Smooth muscle cell of bladder (primary cell): ENCODE data around the gene KCNJ10. TPM values are rescaled to one million over a fixed set of nuclear protein-coding genes. Genes with fewer than 3 reads are reported as not detected.

Source experiments
- total RNA-seq: library from RNA; depleted of rRNA; stranded (reverse); fragments of >200 nt; gene quantifications from 2 replicates; pipeline ENCODE4 v1.2.3, GENCODE V29; 2014

Gene KCNJ10
- under 0.01 TPM in 1 of 2 replicates, not detected in the other for total RNA-seq

DNA sequence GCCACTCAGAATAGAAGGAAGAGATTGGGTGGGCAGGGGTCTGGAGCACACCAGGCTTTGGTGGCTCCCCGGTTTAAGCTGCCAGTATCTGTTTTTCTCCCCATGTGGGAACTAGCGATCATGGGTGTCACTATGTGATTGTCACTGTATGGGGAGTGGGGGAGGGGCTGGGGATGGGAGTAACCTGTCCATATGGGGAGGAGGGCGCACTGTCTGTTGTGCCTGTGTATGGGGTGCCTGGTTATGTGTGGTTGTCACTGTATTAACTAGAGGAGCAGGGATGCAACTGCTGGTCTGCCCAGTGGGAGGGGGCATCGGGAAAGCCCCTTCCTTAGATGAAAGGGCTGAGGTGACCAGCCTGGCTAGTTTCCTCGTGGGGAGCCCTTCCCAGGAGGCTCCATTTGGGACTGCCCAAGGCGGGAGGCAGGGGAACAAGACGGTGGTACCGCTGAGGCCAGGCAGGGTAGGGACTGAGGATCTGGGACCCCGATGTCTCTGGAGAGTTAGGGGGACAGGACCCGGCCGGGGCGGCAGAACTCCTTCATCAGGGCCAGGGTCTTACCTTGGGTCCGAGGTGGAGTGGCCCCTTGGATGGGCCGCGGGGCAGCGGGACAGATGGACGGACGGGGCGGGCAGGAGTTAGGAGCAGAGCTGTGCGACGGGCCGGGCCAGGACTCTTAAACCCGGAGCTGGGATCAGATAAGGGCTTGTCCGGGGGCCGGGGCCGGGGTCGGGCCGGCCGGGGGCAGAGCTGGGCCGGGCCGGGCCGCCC lies at the start of gene KCNJ10:
TSS of gene KCNJ10 (minus strand) at position 701 of the 772 bp plus-strand sequence. CDS start 27,628 bp downstream, outside the sequence.

DNA sequence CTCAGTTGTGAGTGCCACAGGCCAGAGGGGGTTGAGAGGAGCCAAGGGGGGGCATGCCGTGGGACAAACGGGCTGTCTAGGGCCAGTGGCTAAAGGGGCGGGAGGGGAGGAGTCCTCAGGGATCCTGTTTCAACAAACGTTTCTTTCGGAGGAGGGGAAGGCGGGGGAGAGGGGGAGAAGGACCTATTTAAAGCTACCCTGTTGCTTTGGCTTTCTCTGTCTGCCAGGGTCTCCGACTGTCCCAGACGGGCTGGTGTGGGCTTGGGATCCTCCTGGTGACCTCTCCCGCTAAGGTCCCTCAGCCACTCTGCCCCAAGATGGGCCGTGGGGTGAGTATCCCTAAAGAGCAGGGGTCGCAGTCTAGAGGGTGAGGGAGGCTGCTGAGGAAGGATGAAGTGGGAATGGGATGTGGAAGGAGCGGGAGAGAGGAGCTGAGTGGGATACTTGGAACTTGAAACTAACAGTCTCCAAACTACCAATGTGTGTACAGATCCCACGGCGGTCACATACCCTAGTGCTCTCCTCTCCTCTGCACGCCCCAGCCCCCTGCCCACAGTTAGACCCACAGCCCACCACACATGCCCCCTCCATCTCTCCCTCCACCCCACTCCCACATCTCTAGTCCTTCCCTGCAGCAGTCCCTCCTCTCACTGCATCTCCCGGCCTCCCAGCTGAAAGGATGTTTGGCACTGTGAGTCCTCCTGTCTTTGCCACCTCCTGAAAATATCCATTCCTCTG lies 45.8 kb upstream of the KCNJ10 start, which contains the start of gene ATP1A2:
TSS of gene ATP1A2 (plus strand) at position 215 of the 738 bp plus-strand sequence. CDS start at position 318, 103 bp downstream.

DNA sequence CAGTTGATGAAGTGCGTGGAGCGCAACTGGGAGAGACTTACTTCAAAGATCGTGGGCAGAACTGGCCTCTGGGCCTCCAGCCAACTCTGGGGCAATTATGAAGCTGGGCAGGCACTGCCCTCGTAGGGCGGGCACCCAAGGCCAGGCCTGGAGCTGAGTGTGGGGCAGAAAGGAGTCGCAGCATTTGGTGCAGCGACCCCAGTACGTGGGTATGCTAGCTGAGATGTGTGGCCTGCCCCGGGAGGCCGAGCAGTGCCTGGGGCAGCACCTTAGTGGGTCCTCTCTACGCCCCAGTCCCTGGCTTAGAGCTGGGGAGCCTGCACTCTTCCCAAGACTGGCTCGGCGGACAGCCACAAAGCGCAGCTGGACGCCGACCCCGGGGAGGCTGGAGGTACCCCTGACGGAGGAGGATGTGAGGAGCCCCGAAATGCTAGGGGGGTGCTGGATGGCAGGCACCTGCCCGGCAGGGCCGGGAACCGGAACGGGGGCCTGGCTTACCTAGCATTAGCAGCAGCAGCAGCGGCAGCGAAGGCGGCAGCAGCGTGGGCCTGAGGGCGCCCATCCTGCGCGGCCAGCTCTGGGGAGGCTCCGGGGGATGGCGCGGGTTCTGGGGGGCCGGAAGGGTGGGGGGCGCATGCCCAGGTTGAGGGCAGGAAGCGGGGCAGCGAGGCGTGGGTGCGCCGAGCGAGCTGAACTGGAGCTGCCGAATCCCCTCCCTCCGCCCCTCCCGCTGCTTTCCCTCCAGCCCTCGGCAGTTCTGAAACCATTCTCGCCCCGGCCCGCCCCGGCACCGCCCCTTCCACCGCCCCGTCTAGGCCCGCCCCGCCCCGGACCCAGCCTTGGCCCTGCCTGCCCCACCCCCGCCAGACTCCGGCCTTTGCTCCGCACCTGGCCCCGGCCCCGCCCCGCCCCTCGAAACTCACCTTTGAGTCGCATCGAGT lies 28.2 kb upstream of the KCNJ10 start, which contains the start of gene IGSF8:
TSS of gene IGSF8 (minus strand) at position 709 of the 941 bp plus-strand sequence. CDS start at position 562, 147 bp downstream.

DNA sequence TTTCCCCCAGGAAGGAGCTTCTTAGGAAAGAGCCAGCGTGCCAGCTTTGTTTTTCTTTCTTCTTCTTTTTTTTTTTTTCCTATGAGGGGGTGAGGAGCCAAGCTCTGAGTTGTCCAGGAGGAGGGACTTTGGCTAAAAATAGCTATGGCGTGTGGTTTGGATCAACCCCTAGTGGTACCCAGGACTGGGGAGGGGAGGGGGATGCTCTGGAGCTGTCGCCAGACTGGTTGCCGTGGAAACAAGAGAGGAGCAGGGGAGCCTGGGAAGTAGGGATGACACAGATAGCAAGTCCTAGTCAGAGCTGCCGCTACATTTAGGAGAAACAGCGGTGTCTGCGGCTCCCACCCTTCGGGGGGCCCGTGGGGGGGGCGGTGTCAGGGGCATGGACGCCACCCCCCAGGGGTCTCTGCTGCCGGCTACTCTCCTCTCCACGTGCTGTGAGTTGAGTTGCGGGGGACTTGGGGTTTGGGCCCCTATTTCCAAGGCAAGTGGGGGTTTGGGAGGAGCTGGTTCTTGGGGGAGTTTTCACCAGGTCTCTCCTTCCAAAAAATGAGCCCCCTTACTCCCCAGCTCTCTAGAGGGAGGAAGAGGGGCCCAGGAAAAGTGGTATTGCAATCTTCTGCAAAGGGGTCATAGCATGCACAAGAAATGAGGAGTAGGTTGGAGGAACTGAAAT lies 11.4 kb upstream of the KCNJ10 start, which contains the start of gene KCNJ9:
TSS of gene KCNJ9 (plus strand) at position 278 of the 676 bp plus-strand sequence. CDS start 2,493 bp downstream, outside the sequence.

DNA sequence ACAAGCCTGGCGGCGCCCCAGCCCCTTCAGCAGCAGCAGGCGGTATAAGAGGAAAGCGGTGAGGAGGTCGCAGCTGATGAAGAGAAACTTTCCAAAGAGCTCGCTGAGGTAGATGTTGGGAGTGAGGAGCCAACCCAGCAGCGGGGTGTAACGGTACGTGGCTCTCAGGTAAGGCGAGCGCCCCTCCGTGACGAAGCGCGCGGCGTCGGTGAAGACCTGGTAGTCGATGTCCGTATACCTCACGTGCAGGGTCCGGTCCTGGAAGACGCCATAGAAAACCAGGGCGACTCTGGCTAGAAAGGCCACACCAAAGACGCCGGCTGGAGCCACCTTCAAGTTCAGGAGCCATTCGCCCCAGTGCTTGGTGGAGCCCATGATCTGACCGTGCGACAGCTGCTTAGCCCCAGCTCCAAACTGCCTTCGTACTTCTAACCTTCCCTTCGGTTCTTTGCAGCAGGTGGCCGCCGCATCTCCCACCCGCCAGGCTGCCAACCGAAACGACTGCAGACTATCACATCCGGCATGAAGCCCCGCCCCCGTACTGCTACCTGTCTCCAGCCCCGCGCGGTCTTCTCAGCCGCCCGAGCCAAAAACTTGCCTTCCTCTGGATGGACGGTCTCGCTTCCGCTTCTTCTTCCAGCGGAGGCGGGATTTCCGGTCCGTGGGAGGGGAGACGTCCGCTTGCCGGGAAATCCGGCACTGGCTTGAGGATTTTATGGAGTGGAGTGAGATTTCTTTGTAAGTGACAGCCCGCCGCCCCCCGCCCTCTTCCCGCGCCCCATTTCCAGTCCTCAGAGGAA lies 38.4 kb downstream of the KCNJ10 start, which contains the start of gene PIGM:
TSS of gene PIGM (minus strand) at position 626 of the 800 bp plus-strand sequence. CDS start at position 375, 251 bp downstream.

DNA sequence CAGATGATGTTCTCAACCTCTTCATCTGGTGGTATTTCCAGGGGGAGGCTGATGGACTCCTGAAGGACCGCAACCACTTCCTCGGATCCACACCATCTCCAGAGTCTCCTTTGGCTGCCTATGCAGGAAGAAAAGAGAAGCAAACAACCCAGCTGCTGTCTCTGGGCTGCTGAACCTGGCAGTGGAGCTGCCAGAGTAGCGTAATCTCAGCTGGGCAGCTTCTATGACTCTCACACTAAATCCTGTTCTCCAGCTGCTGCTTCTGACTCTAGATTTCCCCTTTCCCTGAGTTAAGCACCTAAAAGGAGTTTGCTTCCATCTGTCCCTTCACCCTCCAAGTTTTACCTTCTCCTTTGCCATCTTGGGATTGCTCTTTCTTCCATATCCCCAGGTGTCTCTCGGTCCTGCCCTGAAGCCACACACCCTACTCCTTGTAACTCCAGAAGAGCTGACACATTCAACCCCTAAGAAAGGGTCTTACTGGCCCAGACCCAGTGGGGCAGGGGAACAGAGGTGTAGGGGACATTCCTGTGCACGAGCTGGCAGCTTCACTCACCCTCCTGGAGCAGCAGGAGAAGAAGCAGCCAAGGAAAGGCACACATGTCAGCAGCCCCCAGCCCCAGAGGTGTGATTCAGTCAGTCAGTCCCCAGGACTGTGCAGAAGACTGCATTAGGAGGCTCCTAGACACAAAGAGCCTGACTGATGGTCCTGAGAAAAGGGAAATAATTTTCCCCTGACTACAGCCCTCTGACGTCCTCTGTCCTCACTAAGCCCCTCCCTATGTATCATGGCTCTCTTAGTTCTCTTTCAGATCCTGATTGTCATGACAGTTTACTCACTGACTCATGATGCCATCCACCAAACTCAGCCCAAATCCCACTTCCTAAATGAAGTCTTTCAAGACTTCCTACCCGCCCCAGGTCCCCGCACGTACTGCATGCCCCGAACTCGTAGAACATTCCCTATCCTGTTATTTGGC lies 116.1 kb downstream of the KCNJ10 start, which contains the start of gene SLAMF9:
TSS of gene SLAMF9 (minus strand) at position 702 of the 980 bp plus-strand sequence. CDS start at position 602, 100 bp downstream.

Other genes with a start within 250 kb of the KCNJ10 start
- not detected in 2 replicates for gene SLAMF8, start 243.3 kb downstream of the KCNJ10 start, total RNA-seq
- gene VSIG8, start 207.5 kb downstream of the KCNJ10 start, total RNA-seq = not detected in 2 replicates
- gene CFAP45, start 170.0 kb downstream of the KCNJ10 start, total RNA-seq = 0.46 and 0.85 TPM in 2 replicates
- gene TAGLN2, start 144.7 kb downstream of the KCNJ10 start, total RNA-seq = 134 and 204 TPM in 2 replicates
- gene IGSF9, start 124.5 kb downstream of the KCNJ10 start, total RNA-seq = under 0.01 TPM in 1 of 2 replicates, not detected in the other
- gene SLAMF9, start 115.9 kb downstream of the KCNJ10 start, total RNA-seq = 0.28 and 0.46 TPM in 2 replicates
- gene PIGM, start 38.2 kb downstream of the KCNJ10 start, total RNA-seq = 3.3 and 3.7 TPM in 2 replicates
- under 0.01 TPM in 2 replicates for gene KCNJ9, start 11.4 kb upstream of the KCNJ10 start, total RNA-seq
- gene IGSF8, start 28.5 kb upstream of the KCNJ10 start, total RNA-seq = 23.2 and 32.3 TPM in 2 replicates
- 0.65 and 4.1 TPM in 2 replicates for gene ATP1A2, start 45.6 kb upstream of the KCNJ10 start, total RNA-seq
- not detected in 2 replicates for gene ATP1A4, start 81.4 kb upstream of the KCNJ10 start, total RNA-seq
- gene CASQ1, start 120.4 kb upstream of the KCNJ10 start, total RNA-seq = not detected in 2 replicates
- gene PEA15, start 135.2 kb upstream of the KCNJ10 start, total RNA-seq = 43.0 and 51.7 TPM in 2 replicates
- gene DCAF8, start 192.4 kb upstream of the KCNJ10 start, total RNA-seq = 76.7 and 89.7 TPM in 2 replicates
- 46.0 and 47.5 TPM in 2 replicates for gene PEX19, start 215.0 kb upstream of the KCNJ10 start, total RNA-seq